ENCODE results near the gene B4GALT3. TPM values are rescaled to one million over a fixed set of nuclear protein-coding genes. Genes with fewer than 3 reads are reported as not detected.

B4GALT3 gene
- total and polyA plus RNA-seq, 2 of the 8 experiments (the other 6 are each of a cell fraction or from before 2014, with no cell fraction given) = 42.3 to 43.0 TPM

GRCh38 chr1:161177112-161177935 lies at the start of gene B4GALT3 (continued):
- TF ChIP-seq E2F6 (IDR thresholded peaks at IDR 0.05) = peak; percentile 73
- TF ChIP-seq SP2 (IDR thresholded peaks at IDR 0.05; ENCODE audit: low read length) = no peak
- TF ChIP-seq ASH2L (IDR thresholded peaks at IDR 0.05; ENCODE audit: low read length) = peak; percentile 94
- no peak for TF ChIP-seq CHD7 (IDR thresholded peaks at IDR 0.05; ENCODE audit: insufficient replicate concordance, low read length)
- no peak; the same call in 1 of the 2 replicates for TF ChIP-seq CHD2 (IDR thresholded peaks at IDR 0.05; ENCODE audit: low read length)
- no peak for TF ChIP-seq ATF3 (IDR thresholded peaks at IDR 0.05; ENCODE audit: insufficient read depth, low read depth, low read length)
- TF ChIP-seq CBX8 (IDR thresholded peaks at IDR 0.05; ENCODE audit: borderline replicate concordance, low read depth, low read length) = no peak
- no peak for TF ChIP-seq EZH2 (IDR thresholded peaks at IDR 0.05; ENCODE audit: low read depth, low read length, severe bottlenecking)
- TF ChIP-seq SP1 (IDR thresholded peaks at IDR 0.05; ENCODE audit: low read depth, low read length) = peak; percentile 29; the same call in 1 of the 2 replicates

Data from H1 (cell line).